Duodenal mucosa (tissue), 2 donors: ENCODE measurements around the gene FKBP8.
"Not testable (repeated sequence)": the region's sequence is repeated elsewhere in the genome, so short reads cannot be mapped to it uniquely, and the experiment has no call there.

Source experiments
- H3K27ac ChIP-seq: one replicate; pipeline ENCODE4 v1.7.0; 2013; ENCODE audit warnings: low read depth, low read length
- H3K27me3 ChIP-seq, 2 donors: one replicate each; pipeline ENCODE4 v1.7.0; 2013; ENCODE audit warnings: low read length in 2 of 2, control low read depth in 1 of 2; ENCODE audit not compliant: insufficient read depth in 2 of 2, control insufficient read depth in 1 of 2
- H3K36me3 ChIP-seq, 2 donors: one replicate each; pipeline ENCODE4 v1.7.0; 2013; ENCODE audit warnings: low read length in 2 of 2, control low read depth in 1 of 2; ENCODE audit not compliant: insufficient read depth in 2 of 2, control insufficient read depth in 1 of 2
- H3K4me1 ChIP-seq, 2 donors: one replicate each; pipeline ENCODE4 v1.7.0; 2013; ENCODE audit warnings: low read length in 2 of 2, control low read depth in 1 of 2; ENCODE audit not compliant: insufficient read depth in 2 of 2, control insufficient read depth in 1 of 2
- H3K4me3 ChIP-seq, 2 donors: one replicate each; pipeline ENCODE4 v1.7.0; 2013; ENCODE audit warnings: low read length in 2 of 2, low read depth in 1 of 2
- H3K9ac ChIP-seq, 2 donors: one replicate each; pipeline ENCODE4 v1.7.0; 2013; ENCODE audit warnings: low read length in 2 of 2, low read depth in 1 of 2
- H3K9me3 ChIP-seq, 2 donors: one replicate each; pipeline ENCODE4 v1.7.0; 2013; ENCODE audit warnings: low read length in 2 of 2, control low read depth in 1 of 2; ENCODE audit not compliant: control insufficient read depth in 1 of 2

The FKBP8 gene

GRCh38 chr19:18558604-18559003 lies 15.2 kb upstream of the FKBP8 start:
- H3K4me3 ChIP-seq = peak overlapping the region; percentile 90 to 98
- H3K27ac ChIP-seq = peak overlapping the region; percentile 80

GRCh38 chr19:18558202-18558555 lies 14.8 kb upstream of the FKBP8 start:
- Histone ChIP-seq H3K27ac (peak overlapping the region; percentile 80), H3K36me3 (peaks cover 0 to 8% of the 10 kb centered on the region in 2 donors), H3K4me3 (peak overlapping the region; percentile 90 to 98), H3K9ac (peak overlapping the region; percentile 90 to 94), H3K9me3 (no peaks in the 10 kb centered on the region), H3K27me3 (no peaks in the 10 kb centered on the region), H3K4me1 (peaks cover 6 to 11% of the 10 kb centered on the region in 2 donors)

More at GRCh38 chr19:18558604-18559003, 15.2 kb upstream of the FKBP8 start:
- H3K9me3 ChIP-seq = no peaks in the 10 kb centered on the region
- no peaks in the 10 kb centered on the region for H3K27me3 ChIP-seq
- peak overlapping the region; percentile 90 to 94 for H3K9ac ChIP-seq
- peaks cover 0 to 12% of the 10 kb centered on the region in 2 donors for H3K36me3 ChIP-seq
- H3K4me1 ChIP-seq = peaks cover 6 to 11% of the 10 kb centered on the region in 2 donors

- Histone ChIP-seq H3K4me3 (peak within 1 kb of the TSS; percentile 90 to 98), H3K27ac (peak within 1 kb of the TSS; percentile 80), H3K9ac (peak within 1 kb of the TSS; percentile 90 to 94), H3K4me1 (peaks cover 6 to 11% of the 10 kb centered on the region in 2 donors), H3K9me3 (no peaks in the 10 kb centered on the region), H3K27me3 (no peaks in the 10 kb centered on the region), H3K36me3 (peaks cover 0 to 2% of the 10 kb centered on the region in 2 donors)
These were observed 14.2 kb upstream of the FKBP8 start, which contains the start of gene KXD1 for GRCh38 chr19:18557411-18558201. Gene KXD1 (plus strand): TSS chr19:18557870. CDS start chr19:18562057, 4,187 bp downstream.

GRCh38 chr19:18551631-18552030 lies 8.3 kb upstream of the FKBP8 start:
- Histone ChIP-seq H3K4me1 (no peaks in the 10 kb centered on the region), H3K27ac (no peak overlapping the region), H3K9ac (no peak overlapping the region), H3K4me3 (no peak overlapping the region), H3K9me3 (no peaks in the 10 kb centered on the region), H3K27me3 (no peaks in the 10 kb centered on the region), H3K36me3 (no peaks in the 10 kb centered on the region)

GRCh38 chr19:18543814-18544475 lies 572 bp upstream of the FKBP8 start:
- Histone ChIP-seq H3K27me3 (no peaks in the 10 kb centered on the region), H3K9ac (peak overlapping the region; percentile 60 to 80), H3K9me3 (no peaks in the 10 kb centered on the region), H3K4me3 (peak overlapping the region; percentile 60 to 76), H3K27ac (no peak overlapping the region), H3K36me3 (peaks cover 7 to 14% of the 10 kb centered on the region in 2 donors), H3K4me1 (peaks cover 7 to 17% of the 10 kb centered on the region in 2 donors)

- Histone ChIP-seq H3K4me3 (peak overlapping the region; percentile 78 to 80), H3K4me1 (peaks cover 7 to 17% of the 10 kb centered on the region in 2 donors), H3K9me3 (no peaks in the 10 kb centered on the region), H3K9ac (peak overlapping the region; percentile 55 to 78), H3K27me3 (no peaks in the 10 kb centered on the region), H3K27ac (peak overlapping the region; percentile 42), H3K36me3 (peaks cover 15 to 25% of the 10 kb centered on the region in 2 donors)
These were observed 1.1 kb downstream of the FKBP8 start for GRCh38 chr19:18541992-18542940.

GRCh38 chr19:18541258-18541991 lies 1.9 kb downstream of the FKBP8 start:
- Histone ChIP-seq H3K9ac (no peak overlapping the region), H3K4me3 (no peak overlapping the region), H3K27ac (no peak overlapping the region), H3K36me3 (peaks cover 19 to 32% of the 10 kb centered on the region in 2 donors), H3K9me3 (no peaks in the 10 kb centered on the region), H3K4me1 (peaks cover 7 to 17% of the 10 kb centered on the region in 2 donors), H3K27me3 (no peaks in the 10 kb centered on the region)

- H3K4me1 ChIP-seq = peaks cover 7 to 17% of the 10 kb centered on the region in 2 donors
- peaks cover 19 to 37% of the 10 kb centered on the region in 2 donors for H3K36me3 ChIP-seq
These were observed 3.2 kb downstream of the FKBP8 start for GRCh38 chr19:18540200-18540599.

GRCh38 chr19:18539372-18539771 lies 4.0 kb downstream of the FKBP8 start:
- Histone ChIP-seq H3K9me3 (no peaks in the 10 kb centered on the region), H3K4me1 (peaks cover 7 to 16% of the 10 kb centered on the region in 2 donors), H3K9ac (no peak overlapping the region), H3K36me3 (peaks cover 19 to 38% of the 10 kb centered on the region in 2 donors), H3K27ac (no peak overlapping the region), H3K27me3 (no peaks in the 10 kb centered on the region), H3K4me3 (no peak overlapping the region)

More at GRCh38 chr19:18540200-18540599, 3.2 kb downstream of the FKBP8 start:
- not testable (repeated sequence) for H3K9me3 ChIP-seq, H3K4me3 ChIP-seq, H3K27me3 ChIP-seq, H3K9ac ChIP-seq, H3K27ac ChIP-seq
